ENCODE data around the gene SPTLC3.

- TF ChIP-seq CTCF (IDR thresholded peaks at IDR 0.05; ENCODE audit: low read depth, low read length) = no peak
- TF ChIP-seq EZH2phosphoT487 (IDR thresholded peaks at IDR 0.05; ENCODE audit: low read depth) = no peak
Measured at GRCh38 chr20:13216533-13216932, 207.8 kb downstream of the SPTLC3 start.

Data from OCI-LY3 (cell line).